SK-N-SH (cell line): Measurements from ENCODE around the gene CATSPER3.

ENCODE experiments used
- MEF2A ChIP-seq: IDR thresholded peaks from 2 replicates; pipeline ENCODE4 v1.4.0; 2012; ENCODE audit warnings: low read depth, borderline replicate concordance
- TAF1 ChIP-seq: IDR thresholded peaks from 2 replicates; pipeline ENCODE4 v1.6.1; 2012; ENCODE audit warnings: low read depth, mild to moderate bottlenecking, low read length, moderate library complexity, borderline replicate concordance
- TF ChIP-seq, protein P1 (sequence below): fragments of 200-600 bp; sonication (generic); IDR thresholded peaks from 2 replicates; pipeline ENCODE4 v1.6.1; 2017; ENCODE audit warnings: antibody characterized with exemption, mild to moderate bottlenecking, moderate library complexity

DNA sequence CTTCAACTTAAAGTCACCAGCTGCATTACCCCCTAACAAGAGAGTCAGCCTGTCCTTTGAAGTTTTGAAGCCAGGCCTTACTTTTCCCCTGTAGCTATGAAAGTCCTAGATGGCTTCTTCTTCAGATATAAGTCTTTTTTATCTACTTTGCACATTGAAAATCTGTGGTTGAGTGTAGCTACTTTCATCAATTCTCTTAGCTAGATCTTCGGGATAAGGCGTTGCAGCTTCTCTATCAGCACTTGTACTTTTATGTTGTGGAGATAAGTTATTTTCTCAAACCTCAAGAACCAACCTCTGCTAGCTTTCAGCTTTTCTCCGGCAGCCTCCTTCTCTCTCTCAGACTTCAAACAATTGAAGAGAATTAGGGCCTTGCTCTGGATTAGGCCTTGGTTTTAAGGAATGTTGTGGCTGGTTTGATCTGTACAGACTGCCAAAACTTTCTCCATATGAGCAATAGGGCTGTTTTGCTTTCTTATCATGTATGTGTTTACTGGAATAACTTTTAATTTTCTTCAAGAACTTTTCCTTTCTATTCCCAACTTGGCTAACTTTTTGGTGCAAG, 21.6 kb downstream of the CATSPER3 start:
- TF ChIP-seq, protein P1, sequence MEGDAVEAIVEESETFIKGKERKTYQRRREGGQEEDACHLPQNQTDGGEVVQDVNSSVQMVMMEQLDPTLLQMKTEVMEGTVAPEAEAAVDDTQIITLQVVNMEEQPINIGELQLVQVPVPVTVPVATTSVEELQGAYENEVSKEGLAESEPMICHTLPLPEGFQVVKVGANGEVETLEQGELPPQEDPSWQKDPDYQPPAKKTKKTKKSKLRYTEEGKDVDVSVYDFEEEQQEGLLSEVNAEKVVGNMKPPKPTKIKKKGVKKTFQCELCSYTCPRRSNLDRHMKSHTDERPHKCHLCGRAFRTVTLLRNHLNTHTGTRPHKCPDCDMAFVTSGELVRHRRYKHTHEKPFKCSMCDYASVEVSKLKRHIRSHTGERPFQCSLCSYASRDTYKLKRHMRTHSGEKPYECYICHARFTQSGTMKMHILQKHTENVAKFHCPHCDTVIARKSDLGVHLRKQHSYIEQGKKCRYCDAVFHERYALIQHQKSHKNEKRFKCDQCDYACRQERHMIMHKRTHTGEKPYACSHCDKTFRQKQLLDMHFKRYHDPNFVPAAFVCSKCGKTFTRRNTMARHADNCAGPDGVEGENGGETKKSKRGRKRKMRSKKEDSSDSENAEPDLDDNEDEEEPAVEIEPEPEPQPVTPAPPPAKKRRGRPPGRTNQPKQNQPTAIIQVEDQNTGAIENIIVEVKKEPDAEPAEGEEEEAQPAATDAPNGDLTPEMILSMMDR: no peak
- TF ChIP-seq MEF2A (no peak), TAF1 (no peak)
